IPS-18a (cell line): Measurements from ENCODE around the gene APBA1.

ENCODE experiments used
- H3K27ac ChIP-seq: one replicate; pipeline ENCODE4 v1.5.1; 2013; ENCODE audit warnings: low read length
- H3K27me3 ChIP-seq: one replicate; pipeline ENCODE4 v1.6.1; 2013; ENCODE audit warnings: mild to moderate bottlenecking, low read length; ENCODE audit not compliant: control insufficient read depth, insufficient read depth
- H3K36me3 ChIP-seq: one replicate; pipeline ENCODE4 v1.6.1; 2013; ENCODE audit warnings: low read depth, low read length; ENCODE audit not compliant: control insufficient read depth
- H3K4me1 ChIP-seq: one replicate; pipeline ENCODE4 v1.6.1; 2013; ENCODE audit warnings: low read depth, low read length; ENCODE audit not compliant: control insufficient read depth
- H3K4me3 ChIP-seq: one replicate; pipeline ENCODE4 v1.5.1; 2013; ENCODE audit warnings: low read length
- H3K9ac ChIP-seq: one replicate; pipeline ENCODE4 v1.6.1; 2013; ENCODE audit warnings: mild to moderate bottlenecking, low read length, moderate library complexity
- H3K9me3 ChIP-seq: one replicate; pipeline ENCODE4 v1.6.1; 2013; ENCODE audit warnings: low read depth, low read length; ENCODE audit not compliant: control insufficient read depth

Gene APBA1

DNA sequence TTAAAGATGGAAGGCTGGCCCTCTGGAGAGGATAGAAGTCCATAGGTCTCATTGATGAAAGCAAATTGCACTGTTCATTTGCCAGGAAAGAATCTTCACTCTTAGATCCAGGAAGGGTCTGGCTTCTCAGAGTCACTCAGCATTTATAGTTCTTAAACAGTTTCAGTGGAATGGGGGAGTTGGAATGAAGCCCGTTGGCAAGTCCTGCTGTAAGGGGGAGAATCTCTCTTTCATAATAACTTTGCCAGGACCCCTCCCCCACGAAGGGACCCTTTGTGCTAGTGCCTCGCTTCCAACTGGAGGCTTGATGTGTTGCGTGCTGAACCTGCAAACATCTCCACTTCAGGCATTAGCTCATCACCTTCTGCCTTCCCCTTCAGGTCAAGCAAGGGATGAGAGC, 290.0 kb downstream of the APBA1 start:
- Histone ChIP-seq H3K4me1 (peaks cover 6% of the 10 kb centered on the region), H3K9me3 (no peaks in the 10 kb centered on the region), H3K27ac (no peak overlapping the region), H3K36me3 (peaks cover 3% of the 10 kb centered on the region), H3K4me3 (no peak overlapping the region), H3K27me3 (no peaks in the 10 kb centered on the region), H3K9ac (no peak overlapping the region)

DNA sequence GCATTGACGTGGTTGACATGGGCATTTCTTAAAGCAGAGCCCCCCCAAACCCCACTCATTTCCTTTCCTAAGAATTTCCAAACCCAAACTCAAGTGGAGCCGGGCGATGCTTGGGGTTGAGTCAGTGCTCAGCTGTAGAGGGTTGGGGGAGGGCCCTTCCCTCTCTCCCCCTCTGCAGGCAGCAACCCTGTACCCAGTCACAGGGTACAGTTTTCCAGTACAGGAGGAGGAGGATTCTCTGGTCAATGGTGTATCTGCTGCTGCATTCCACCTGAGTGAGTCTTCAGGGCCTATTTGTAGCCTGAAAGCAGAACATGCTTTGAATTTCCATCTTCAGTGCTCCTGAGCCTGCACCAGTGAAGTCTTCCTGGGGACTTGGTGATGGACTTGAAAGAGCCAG, 291.4 kb downstream of the APBA1 start:
- H3K27ac ChIP-seq, result no peak overlapping the region
- no peaks in the 10 kb centered on the region for H3K9me3 ChIP-seq
- no peak overlapping the region for H3K9ac ChIP-seq
- H3K36me3 ChIP-seq, result peaks cover 3% of the 10 kb centered on the region
- H3K27me3 ChIP-seq, result no peaks in the 10 kb centered on the region
- H3K4me3 ChIP-seq, result no peak overlapping the region
- peaks cover 10% of the 10 kb centered on the region for H3K4me1 ChIP-seq

DNA sequence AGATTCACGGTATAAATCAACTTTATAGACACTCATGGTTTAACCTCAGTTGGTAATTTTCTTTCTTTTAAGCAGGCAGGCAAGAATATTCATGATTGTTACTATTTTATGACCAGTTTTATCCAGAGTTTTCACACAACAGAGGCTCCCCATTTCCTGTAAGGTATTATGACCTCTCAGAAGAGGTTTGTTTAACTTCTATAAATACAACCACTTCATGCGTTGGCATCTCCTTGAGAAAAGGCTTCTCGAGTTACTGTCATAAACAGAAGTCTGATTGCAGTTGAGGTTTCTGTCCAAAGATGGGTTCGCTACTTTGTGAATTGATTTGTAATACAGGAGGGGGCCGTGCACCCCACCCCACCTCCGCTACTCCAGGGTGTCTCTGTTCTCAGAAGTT, 291.9 kb downstream of the APBA1 start:
- peaks cover 10% of the 10 kb centered on the region for H3K4me1 ChIP-seq
- H3K9me3 ChIP-seq, result no peaks in the 10 kb centered on the region
- H3K4me3 ChIP-seq, result no peak overlapping the region
- no peak overlapping the region for H3K9ac ChIP-seq
- no peak overlapping the region for H3K27ac ChIP-seq
- H3K36me3 ChIP-seq, result peaks cover 3% of the 10 kb centered on the region
- H3K27me3 ChIP-seq, result no peaks in the 10 kb centered on the region

DNA sequence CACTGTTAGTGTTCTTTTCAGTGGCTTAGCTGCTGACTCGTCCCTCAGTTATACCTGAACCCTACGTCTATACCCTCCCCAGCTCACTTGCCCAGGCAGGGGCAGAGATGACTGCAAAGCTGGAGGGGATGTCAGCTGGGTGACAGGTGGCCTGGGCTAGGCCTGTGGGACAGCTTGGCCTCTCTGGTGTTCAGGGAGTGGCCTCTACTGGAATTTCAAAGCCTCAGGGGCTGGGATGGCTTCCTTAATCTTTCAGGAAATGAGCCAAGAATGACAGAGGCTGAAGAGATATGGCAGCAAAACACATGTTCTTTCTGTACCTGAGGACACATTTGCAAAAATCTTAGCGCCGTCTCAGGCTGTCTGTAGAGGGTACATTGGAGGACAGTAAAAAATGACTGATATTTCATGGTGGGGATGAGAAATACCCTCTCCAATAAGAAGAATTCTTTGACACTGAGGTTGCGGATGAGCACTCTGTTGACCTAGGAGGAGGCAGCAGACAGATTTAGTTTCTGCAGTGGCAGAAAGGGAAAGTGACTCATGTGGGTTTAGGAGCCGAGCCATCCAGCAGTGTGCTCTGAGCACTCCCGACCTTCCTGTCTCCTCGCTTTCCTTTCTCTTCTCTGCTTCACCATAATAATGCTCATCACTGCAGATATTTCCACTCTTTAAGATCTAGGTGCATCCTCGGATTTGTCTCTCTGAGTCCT, 292.7 kb downstream of the APBA1 start:
- H3K4me3 ChIP-seq, result no peak overlapping the region
- no peak overlapping the region for H3K27ac ChIP-seq
- peaks cover 1% of the 10 kb centered on the region for H3K36me3 ChIP-seq
- no peaks in the 10 kb centered on the region for H3K27me3 ChIP-seq
- H3K4me1 ChIP-seq, result peaks cover 13% of the 10 kb centered on the region
- H3K9me3 ChIP-seq, result no peaks in the 10 kb centered on the region
- no peak overlapping the region for H3K9ac ChIP-seq

DNA sequence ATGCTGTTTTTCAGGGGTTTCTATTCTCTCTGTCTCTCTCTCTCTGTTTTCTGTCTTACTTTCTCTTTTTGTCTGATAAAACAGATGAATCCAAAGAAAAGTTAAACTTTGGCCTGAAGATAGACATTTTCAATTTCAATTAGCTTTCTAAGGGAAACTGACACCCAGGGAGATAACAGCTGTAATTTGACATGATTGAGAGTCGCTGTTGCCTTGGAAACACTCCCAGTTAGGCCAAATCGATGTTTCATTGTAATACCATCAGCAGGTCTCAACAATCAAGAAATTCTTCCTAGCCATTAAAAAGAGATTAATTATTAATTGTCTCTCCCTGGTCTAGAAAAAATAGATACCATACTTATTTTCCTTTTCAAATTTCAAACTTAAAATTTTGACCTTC, 294.2 kb downstream of the APBA1 start:
- H3K9ac ChIP-seq, result no peak overlapping the region
- no peaks in the 10 kb centered on the region for H3K36me3 ChIP-seq
- H3K9me3 ChIP-seq, result no peaks in the 10 kb centered on the region
- no peak overlapping the region for H3K27ac ChIP-seq
- no peak overlapping the region for H3K4me3 ChIP-seq
- H3K4me1 ChIP-seq, result peaks cover 13% of the 10 kb centered on the region
- no peaks in the 10 kb centered on the region for H3K27me3 ChIP-seq
